Smooth muscle cell (in vitro differentiated cells): ENCODE results near the gene RHBDL3. TPM values are rescaled to one million over a fixed set of nuclear protein-coding genes. Genes with fewer than 3 reads are reported as not detected.

Source experiments
- DNase-seq: peaks from one replicate; lab custom pipeline; 2025; ENCODE audit not compliant: unreplicated experiment; lab: John Stamatoyannopoulos, UW
- H2AFZ ChIP-seq: fragments of 200-600 bp; sonication (generic); 2 replicates; pipeline ENCODE4 v1.6.0; 2016; ENCODE audit warnings: antibody characterized with exemption, low read depth, mild to moderate bottlenecking
- H3F3A ChIP-seq: fragments of 200-600 bp; sonication (generic); 2 replicates; pipeline ENCODE4 v1.6.0; 2017; ENCODE audit warnings: antibody characterized with exemption, low read depth
- H3K27ac ChIP-seq: fragments of 200-600 bp; sonication (generic); 2 replicates; pipeline ENCODE4 v1.5.1; 2016; ENCODE audit warnings: low read depth, mild to moderate bottlenecking
- H3K27me3 ChIP-seq: fragments of 200-600 bp; sonication (generic); 2 replicates; pipeline ENCODE4 v1.6.1; 2016; ENCODE audit warnings: low read depth, mild to moderate bottlenecking
- H3K36me3 ChIP-seq: fragments of 200-600 bp; sonication (generic); 2 replicates; pipeline ENCODE4 v1.5.1; 2016; ENCODE audit warnings: low read depth
- H3K4me1 ChIP-seq: fragments of 200-600 bp; sonication (generic); 2 replicates; pipeline ENCODE4 v1.5.1; 2016; ENCODE audit warnings: low read depth
- H3K4me2 ChIP-seq: fragments of 200-600 bp; sonication (generic); 2 replicates; pipeline ENCODE4 v1.6.0; 2016; ENCODE audit warnings: mild to moderate bottlenecking
- H3K4me3 ChIP-seq: fragments of 200-600 bp; sonication (generic); 2 replicates; pipeline ENCODE4 v1.5.1; 2016; ENCODE audit warnings: mild to moderate bottlenecking
- H3K79me2 ChIP-seq: fragments of 200-600 bp; sonication (generic); 2 replicates; pipeline ENCODE4 v1.6.0; 2016; ENCODE audit warnings: low read depth, mild to moderate bottlenecking
- H3K9ac ChIP-seq: fragments of 200-600 bp; sonication (generic); 2 replicates; pipeline ENCODE4 v1.6.0; 2016; ENCODE audit warnings: low read depth
- H3K9me3 ChIP-seq: fragments of 200-600 bp; sonication (generic); replicated peaks from 2 replicates; pipeline ENCODE4 v1.5.1; 2016; ENCODE audit warnings: low read depth
- H4K20me1 ChIP-seq: fragments of 200-600 bp; sonication (generic); 2 replicates; pipeline ENCODE4 v1.6.0; 2016; ENCODE audit warnings: low read depth
- CTCF ChIP-seq: fragments of 200-600 bp; sonication (generic); IDR thresholded peaks from 2 replicates; pipeline ENCODE4 v1.5.1; 2017; ENCODE audit warnings: borderline replicate concordance, mild to moderate bottlenecking, antibody characterized with exemption; ENCODE audit not compliant: insufficient read depth, poor library complexity, severe bottlenecking
- WGBS: methylation state at CpG from one replicate; pipeline ENCODE4 v1.1.7; 2016; ENCODE audit warnings: low lambda C conversion rate; 5-methylcytosine and 5-hydroxymethylcytosine counted together
- polyA plus RNA-seq: library from polyadenylated mRNA; unstranded; fragments of >200 nt; fragmentation: Nextera tagmentation; extraction: Ambion mirVana; gene quantifications from 2 replicates; pipeline ENCODE4 v1.2.1, GENCODE V29; 2016
- total RNA-seq: library from RNA; depleted of rRNA; stranded (reverse); fragments of >200 nt; gene quantifications from 2 replicates; pipeline ENCODE4 v1.2.3, GENCODE V29; 2014

The RHBDL3 gene
- total RNA-seq (not detected in 2 replicates), polyA plus RNA-seq (0.11 TPM in 1 of 2 replicates, not detected in the other)

- no peaks in the 10 kb centered on the region for H3F3A ChIP-seq
- peak within 1 kb of the TSS; percentile 92 for H3K4me2 ChIP-seq
- H3K4me1 ChIP-seq = peaks cover 20% of the 10 kb centered on the region
- H3K36me3 ChIP-seq = no peaks in the 10 kb centered on the region
- WGBS = 5% methylated on average over 20 of the region's 68 CpGs
- no peak within 1 kb of the TSS for H2AFZ ChIP-seq
- TF ChIP-seq CTCF = no peak
- DNase-seq = no peak
- H3K79me2 ChIP-seq = no peaks in the 10 kb centered on the region
- H3K27ac ChIP-seq = no peak within 1 kb of the TSS
- H3K27me3 ChIP-seq = peaks cover 92% of the 10 kb centered on the region
- H3K9me3 ChIP-seq = no peaks in the 10 kb centered on the region
- H4K20me1 ChIP-seq = no peaks in the 10 kb centered on the region
- H3K4me3 ChIP-seq = peak within 1 kb of the TSS; percentile 53
- no peak within 1 kb of the TSS for H3K9ac ChIP-seq
Observed at GRCh38 chr17:32265192-32265923, at the start of gene RHBDL3. TSS of gene RHBDL3 (plus strand) at chr17:32265832. CDS start at chr17:32266190, 358 bp downstream.

GRCh38 chr17:32222621-32223020, 43.0 kb upstream of the RHBDL3 start:
- H3K79me2 ChIP-seq = no peaks in the 10 kb centered on the region
- no peaks in the 10 kb centered on the region for H3K36me3 ChIP-seq
- TF ChIP-seq CTCF = no peak
- H3F3A ChIP-seq = no peaks in the 10 kb centered on the region
- H3K9ac ChIP-seq = no peak overlapping the region
- H3K4me1 ChIP-seq = no peaks in the 10 kb centered on the region
- H3K4me2 ChIP-seq = no peak overlapping the region
- H2AFZ ChIP-seq = no peak overlapping the region
- whole genome bisulfite sequencing = 86% methylated on average over 3 of the region's 3 CpGs
- H3K27me3 ChIP-seq = no peaks in the 10 kb centered on the region
- H4K20me1 ChIP-seq = peaks cover 6% of the 10 kb centered on the region
- no peak overlapping the region for H3K4me3 ChIP-seq
- no peak overlapping the region for H3K27ac ChIP-seq
- no peak for DNase-seq
- H3K9me3 ChIP-seq = no peaks in the 10 kb centered on the region

- Histone ChIP-seq H3F3A (no peaks in the 10 kb centered on the region), H3K9me3 (no peaks in the 10 kb centered on the region), H3K79me2 (no peaks in the 10 kb centered on the region), H3K4me1 (no peaks in the 10 kb centered on the region), H4K20me1 (peaks cover 2% of the 10 kb centered on the region), H3K4me2 (no peak overlapping the region), H3K9ac (no peak overlapping the region), H3K27ac (no peak overlapping the region), H3K36me3 (no peaks in the 10 kb centered on the region), H3K27me3 (no peaks in the 10 kb centered on the region), H3K4me3 (no peak overlapping the region), H2AFZ (no peak overlapping the region)
- DNase-seq = no peak
- WGBS = 96% methylated on average over 3 of the region's 3 CpGs
- no peak for TF ChIP-seq CTCF
Observed at GRCh38 chr17:32223703-32224102, 41.9 kb upstream of the RHBDL3 start.

GRCh38 chr17:32226886-32227285, 38.7 kb upstream of the RHBDL3 start:
- Histone ChIP-seq H2AFZ (no peak overlapping the region), H3K27ac (no peak overlapping the region), H3K36me3 (no peaks in the 10 kb centered on the region), H3K4me2 (no peak overlapping the region), H3K79me2 (no peaks in the 10 kb centered on the region), H3K4me3 (no peak overlapping the region), H3K27me3 (no peaks in the 10 kb centered on the region), H3F3A (no peaks in the 10 kb centered on the region), H3K9ac (no peak overlapping the region), H3K9me3 (no peaks in the 10 kb centered on the region), H4K20me1 (no peaks in the 10 kb centered on the region), H3K4me1 (no peaks in the 10 kb centered on the region)
- no peak for TF ChIP-seq CTCF
- no peak for DNase-seq
- WGBS = 94% methylated on average over 3 of the region's 3 CpGs
